Nephron (organoid): ENCODE results near the gene PHOSPHO2.
A peak's percentile ranks its signal among the peaks of the same experiment; 100 is the strongest.

Experiments
- H3K27ac Mint-ChIP-seq, 3 experiments: 2 replicates each; pipeline ENCODE4 v1.8.0; 2020; ENCODE audit warnings: mixed read lengths in 3 of 3, mild to moderate bottlenecking in 2 of 3, moderate library complexity in 1 of 3
- H3K27me3 Mint-ChIP-seq: 2 replicates; pipeline ENCODE4 v1.8.0; 2021; ENCODE audit warnings: low read depth, mild to moderate bottlenecking, moderate library complexity, mixed read lengths
- H3K36me3 Mint-ChIP-seq: 2 replicates; pipeline ENCODE4 v1.8.0; 2020; ENCODE audit warnings: low read depth, mixed read lengths
- H3K4me1 Mint-ChIP-seq: 2 replicates; pipeline ENCODE4 v1.8.0; 2020; ENCODE audit warnings: mixed read lengths
- H3K4me3 Mint-ChIP-seq, 3 experiments: 2 replicates each; pipeline ENCODE4 v1.8.0; 2020; ENCODE audit warnings: mild to moderate bottlenecking in 3 of 3, mixed read lengths in 3 of 3, moderate library complexity in 2 of 3
- H3K9me3 Mint-ChIP-seq: 2 replicates; pipeline ENCODE4 v1.8.0; 2020; ENCODE audit warnings: mixed read lengths
- CTCF ChIP-seq, 3 experiments: fragments of 200-600 bp; sonication (generic); IDR thresholded peaks; one replicate each; pipeline ENCODE4 v1.5.0; 2021; ENCODE audit warnings: antibody characterized with exemption in 3 of 3; ENCODE audit not compliant: unreplicated experiment in 3 of 3

The PHOSPHO2 gene

GRCh38 chr2:169694113-169694893, at the start of gene PHOSPHO2, which contains the start of gene CFAP210:
Gene PHOSPHO2 (plus strand): TSS chr2:169694469. CDS start chr2:169700972, 6,503 bp downstream.
Gene CFAP210 (minus strand): TSS chr2:169694405. CDS start chr2:169694327, 78 bp downstream.
- H3K4me1 Mint-ChIP-seq, result peaks cover 12% of the 10 kb centered on the region
- TF ChIP-seq CTCF (IDR thresholded peaks at IDR 0.05; ENCODE audit: unreplicated experiment in 3 of 3), result no peak
- H3K4me3 Mint-ChIP-seq, result peak within 1 kb of the TSS; percentile 91 to 94 (median 91)
- H3K27ac Mint-ChIP-seq, result peak within 1 kb of the TSS; percentile 69 to 91 (median 88)
- H3K9me3 Mint-ChIP-seq, result peaks cover 13% of the 10 kb centered on the region
- no peaks in the 10 kb centered on the region for H3K27me3 Mint-ChIP-seq
- peaks cover 20% of the 10 kb centered on the region for H3K36me3 Mint-ChIP-seq

GRCh38 chr2:169647496-169647895, 46.8 kb upstream of the PHOSPHO2 start:
- H3K27me3 Mint-ChIP-seq, result no peaks in the 10 kb centered on the region
- H3K27ac Mint-ChIP-seq, result no peak overlapping the region
- H3K4me1 Mint-ChIP-seq, result no peaks in the 10 kb centered on the region
- no peak for TF ChIP-seq CTCF (IDR thresholded peaks at IDR 0.05; ENCODE audit: unreplicated experiment in 3 of 3)
- H3K4me3 Mint-ChIP-seq, result no peak overlapping the region
- H3K36me3 Mint-ChIP-seq, result no peaks in the 10 kb centered on the region
- H3K9me3 Mint-ChIP-seq, result no peaks in the 10 kb centered on the region

GRCh38 chr2:169649278-169649677, 45.0 kb upstream of the PHOSPHO2 start:
- H3K4me3 Mint-ChIP-seq, result no peak overlapping the region
- TF ChIP-seq CTCF (IDR thresholded peaks at IDR 0.05; ENCODE audit: unreplicated experiment in 3 of 3), result no peak
- H3K27ac Mint-ChIP-seq, result no peak overlapping the region
- H3K36me3 Mint-ChIP-seq, result no peaks in the 10 kb centered on the region
- H3K4me1 Mint-ChIP-seq, result no peaks in the 10 kb centered on the region
- no peaks in the 10 kb centered on the region for H3K9me3 Mint-ChIP-seq
- no peaks in the 10 kb centered on the region for H3K27me3 Mint-ChIP-seq

GRCh38 chr2:169653636-169654035, 40.6 kb upstream of the PHOSPHO2 start:
- Mint-ChIP-seq H3K9me3 (no peaks in the 10 kb centered on the region), H3K36me3 (no peaks in the 10 kb centered on the region)

GRCh38 chr2:169656164-169656563, 38.1 kb upstream of the PHOSPHO2 start:
- Mint-ChIP-seq H3K27ac (no peak overlapping the region), H3K27me3 (no peaks in the 10 kb centered on the region), H3K4me3 (no peak overlapping the region), H3K4me1 (no peaks in the 10 kb centered on the region), H3K9me3 (no peaks in the 10 kb centered on the region), H3K36me3 (no peaks in the 10 kb centered on the region)
- TF ChIP-seq CTCF (IDR thresholded peaks at IDR 0.05; ENCODE audit: unreplicated experiment in 3 of 3), result no peak

More at GRCh38 chr2:169653636-169654035, 40.6 kb upstream of the PHOSPHO2 start:
- no peaks in the 10 kb centered on the region for H3K27me3 Mint-ChIP-seq
- no peak for TF ChIP-seq CTCF (IDR thresholded peaks at IDR 0.05; ENCODE audit: unreplicated experiment in 3 of 3)
- H3K4me3 Mint-ChIP-seq, result no peak overlapping the region
- H3K4me1 Mint-ChIP-seq, result no peaks in the 10 kb centered on the region
- no peak overlapping the region for H3K27ac Mint-ChIP-seq

- H3K9me3 Mint-ChIP-seq, result no peaks in the 10 kb centered on the region
- H3K4me1 Mint-ChIP-seq, result no peaks in the 10 kb centered on the region
- no peak for TF ChIP-seq CTCF (IDR thresholded peaks at IDR 0.05; ENCODE audit: unreplicated experiment in 3 of 3)
- no peak overlapping the region for H3K27ac Mint-ChIP-seq
- no peaks in the 10 kb centered on the region for H3K27me3 Mint-ChIP-seq
- no peak overlapping the region for H3K4me3 Mint-ChIP-seq
- H3K36me3 Mint-ChIP-seq, result no peaks in the 10 kb centered on the region
These were observed 35.4 kb upstream of the PHOSPHO2 start for GRCh38 chr2:169658877-169659276.
